Motor neuron (in vitro differentiated cells): ENCODE measurements around the gene NTN1. TPM values are rescaled to one million over a fixed set of nuclear protein-coding genes. Genes with fewer than 3 reads are reported as not detected.
A peak's percentile ranks its signal among the peaks of the same experiment; 100 is the strongest.

Source experiments
- ATAC-seq, 8 experiments: fragments of 200-7000 bp; cut with Tn5 transposase; replicated peaks in 6 of 8; 2 replicates each; pipeline ENCODE4 v1.8.0; 2021; ENCODE audit warnings: mild to moderate bottlenecking in 8 of 8, moderate library complexity in 8 of 8
- H3K27ac ChIP-seq, 2 donors: fragments of 250-450 bp; sonication (Bioruptor Pico); 2 replicates each; pipeline ENCODE4 v1.9.0; 2021; ENCODE audit warnings: antibody characterized with exemption in 2 of 2, mild to moderate bottlenecking in 2 of 2, moderate library complexity in 1 of 2
- H3K4me1 ChIP-seq, 2 donors: fragments of 250-450 bp; sonication (Bioruptor Pico); replicated peaks in 1 of 2; 2 replicates each; pipeline ENCODE4 v1.6.1; 2021; ENCODE audit warnings: antibody characterized with exemption in 2 of 2, mild to moderate bottlenecking in 2 of 2, moderate library complexity in 1 of 2
- H3K4me3 ChIP-seq, 5 donors: fragments of 250-450 bp; sonication (Bioruptor Pico); 2 replicates each; pipeline ENCODE4 v1.9.0; 2021; ENCODE audit warnings: antibody characterized with exemption in 5 of 5, mild to moderate bottlenecking in 5 of 5, moderate library complexity in 4 of 5
- WGBS, 10 experiments: fragments of 450-650 bp; shearing (Covaris generic); methylation state at CpG; one replicate each; pipeline ENCODE4 v1.0.0; 2022; 5-methylcytosine and 5-hydroxymethylcytosine counted together
- in situ Hi-C, 9 experiments: fragments of 400-800 bp; cut with MboI; loops; one replicate each; pipeline ENCODE4 v1.15.0; 2021; ENCODE audit warnings: low sequenced_read_pairs in 9 of 9, low pct_unique_long_range_greater_than_20kb in 2 of 9; ENCODE audit not compliant: unreplicated experiment in 9 of 9
- total RNA-seq, 8 experiments: library from RNA; unstranded; fragments of 300-600 nt; gene quantifications; 2 replicates each; pipeline versions ENCODE4 v1.2.3 to v1.2.4, GENCODE V29; 2022

The NTN1 gene
- total RNA-seq, 8 experiments from 2014 or later: 8.0 to 491 (median 16.4) TPM

DNA sequence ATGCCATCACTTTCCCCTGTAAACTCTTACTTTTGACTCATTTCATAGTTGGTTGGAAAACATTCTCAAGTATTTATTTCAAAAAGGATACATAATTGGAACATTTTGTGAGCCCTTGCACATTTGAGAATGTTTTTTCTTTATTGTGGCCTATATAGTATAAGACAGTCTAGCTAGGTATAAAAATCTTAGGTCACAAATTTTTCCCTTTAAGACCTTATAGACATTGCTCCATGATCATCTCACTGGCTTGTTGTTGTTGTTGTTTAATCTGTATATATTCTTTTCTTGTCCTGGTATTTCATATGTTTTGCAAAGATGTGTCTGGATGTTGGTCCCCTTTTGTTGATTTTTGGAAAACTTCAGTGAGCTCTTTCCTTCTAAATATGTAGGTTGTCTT, 194.2 kb downstream of the NTN1 start:
- Histone ChIP-seq H3K27ac (no peak overlapping the region), H3K4me3 (no peak overlapping the region), H3K4me1 (peaks cover 7 to 13% of the 10 kb centered on the region in 2 donors)
- ATAC-seq: no peak
- in situ Hi-C loops: no loop called here

DNA sequence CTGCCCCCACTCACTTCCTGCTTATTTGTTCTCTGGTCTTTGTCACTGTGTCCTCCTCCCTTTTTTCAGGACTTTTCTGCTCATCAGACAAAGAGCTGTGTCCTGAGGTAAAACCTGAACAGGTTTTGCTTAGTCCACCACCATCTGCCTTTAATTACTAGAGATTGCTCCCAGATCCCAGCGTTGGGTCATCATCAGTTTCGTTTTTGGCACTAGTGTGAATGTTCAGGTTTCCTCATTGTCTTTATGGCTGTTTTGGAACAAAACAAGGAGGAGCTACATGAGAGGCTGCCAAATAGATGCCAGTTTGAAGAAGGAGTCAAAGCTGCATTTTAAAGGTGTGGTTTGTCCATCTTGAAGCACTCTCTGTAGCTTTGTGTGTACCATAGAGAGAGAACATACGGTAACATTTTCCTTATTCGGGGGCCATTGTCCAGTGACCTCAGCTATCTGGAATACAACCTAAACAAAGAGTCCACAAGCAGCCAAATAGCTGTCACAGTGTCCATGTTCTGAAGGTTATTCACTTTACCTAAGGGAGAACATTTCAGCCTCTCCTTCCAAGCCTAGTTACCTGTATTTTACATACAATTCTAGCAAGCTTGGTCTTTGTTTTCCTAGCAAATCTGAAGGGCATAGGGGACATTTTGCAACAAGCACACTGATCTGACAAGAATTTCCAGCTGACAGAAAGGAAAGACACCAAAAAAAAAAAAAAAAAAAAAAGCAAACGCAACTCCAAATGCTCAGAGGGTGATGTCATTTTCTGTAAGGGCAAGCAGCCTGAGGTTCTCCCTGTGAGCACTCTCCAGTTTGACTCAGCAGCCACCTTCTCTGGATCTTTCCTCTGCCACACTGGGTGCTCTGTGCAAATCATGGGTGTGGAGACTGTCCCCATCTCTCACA, 196.1 kb downstream of the NTN1 start:
- ATAC-seq: peak in 2 of 8 experiments; percentile 84 to 87
- H3K27ac ChIP-seq: no peak overlapping the region
- 15 to 78% (median 50%) methylated on average over 1 to 5 of the region's 5 CpGs; no CpG with 5 or more reads in 3 of the 10 experiments for WGBS, 10 experiments
- peaks cover 22 to 23% of the 10 kb centered on the region in 2 donors for H3K4me1 ChIP-seq
- no peak overlapping the region for H3K4me3 ChIP-seq
- in situ Hi-C loops: no loop called here

DNA sequence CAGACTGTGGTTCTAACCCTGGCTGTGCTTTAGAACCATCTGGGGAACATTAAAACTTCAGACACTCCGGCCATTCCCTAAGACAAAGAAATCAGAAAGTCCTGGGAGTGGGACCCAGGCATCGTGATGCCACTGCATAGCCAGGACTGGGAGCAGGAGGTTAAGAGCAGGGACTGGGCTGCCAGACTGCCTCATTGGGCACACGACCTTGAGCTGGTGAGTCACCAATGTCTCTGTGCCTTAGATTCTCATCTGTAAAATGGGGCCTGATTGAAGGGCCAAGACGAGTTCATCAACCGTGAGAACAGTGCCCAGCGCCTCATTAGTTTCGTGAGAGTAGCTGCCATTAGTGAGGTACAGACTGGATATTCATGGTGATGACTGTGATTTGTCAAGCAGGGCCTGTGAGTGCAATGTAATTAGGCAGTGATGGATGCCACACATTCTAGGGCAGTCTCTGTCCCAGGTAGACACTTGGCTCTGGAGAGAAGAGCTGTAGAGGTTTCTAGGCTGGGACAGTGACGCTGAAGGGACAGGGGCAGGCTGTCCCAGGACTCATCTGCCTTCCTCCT, 196.8 kb downstream of the NTN1 start:
- H3K27ac ChIP-seq: no peak overlapping the region
- in situ Hi-C loops: no loop called here
- peak in 2 of 8 experiments; percentile 14 for ATAC-seq
- WGBS, 10 experiments: 50 to 100% (median 80%) methylated on average over 1 to 4 of the region's 8 CpGs; no CpG with 5 or more reads in 5 of the 10 experiments
- H3K4me1 ChIP-seq: peaks cover 22 to 23% of the 10 kb centered on the region in 2 donors
- no peak overlapping the region for H3K4me3 ChIP-seq

DNA sequence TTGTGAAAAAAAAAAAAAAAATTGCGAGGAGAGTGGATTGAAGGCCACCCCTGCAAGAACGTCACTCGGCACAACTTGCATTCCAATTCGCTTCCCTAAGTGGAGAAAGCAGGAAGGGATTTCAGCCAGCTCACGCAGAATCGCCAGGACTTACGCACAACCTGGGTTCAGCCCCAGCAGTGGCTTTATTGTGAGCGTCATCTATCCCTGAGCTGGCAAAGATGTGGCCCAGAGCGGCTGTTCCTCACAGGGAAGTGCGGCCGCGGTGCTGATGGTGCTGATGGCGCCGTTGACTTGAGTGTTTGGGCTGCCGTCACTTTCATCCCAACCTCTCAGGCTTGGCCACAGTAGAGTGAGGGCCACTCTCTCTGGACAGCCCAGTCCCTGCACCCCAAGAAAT, 197.6 kb downstream of the NTN1 start:
- WGBS, 10 experiments: 86 to 100% (median 91%) methylated on average over 1 to 13 of the region's 15 CpGs; no CpG with 5 or more reads in 3 of the 10 experiments
- ATAC-seq: no peak
- in situ Hi-C loops: no loop called here
- no peak overlapping the region for H3K27ac ChIP-seq
- H3K4me1 ChIP-seq: peaks cover 22 to 23% of the 10 kb centered on the region in 2 donors
- no peak overlapping the region for H3K4me3 ChIP-seq

DNA sequence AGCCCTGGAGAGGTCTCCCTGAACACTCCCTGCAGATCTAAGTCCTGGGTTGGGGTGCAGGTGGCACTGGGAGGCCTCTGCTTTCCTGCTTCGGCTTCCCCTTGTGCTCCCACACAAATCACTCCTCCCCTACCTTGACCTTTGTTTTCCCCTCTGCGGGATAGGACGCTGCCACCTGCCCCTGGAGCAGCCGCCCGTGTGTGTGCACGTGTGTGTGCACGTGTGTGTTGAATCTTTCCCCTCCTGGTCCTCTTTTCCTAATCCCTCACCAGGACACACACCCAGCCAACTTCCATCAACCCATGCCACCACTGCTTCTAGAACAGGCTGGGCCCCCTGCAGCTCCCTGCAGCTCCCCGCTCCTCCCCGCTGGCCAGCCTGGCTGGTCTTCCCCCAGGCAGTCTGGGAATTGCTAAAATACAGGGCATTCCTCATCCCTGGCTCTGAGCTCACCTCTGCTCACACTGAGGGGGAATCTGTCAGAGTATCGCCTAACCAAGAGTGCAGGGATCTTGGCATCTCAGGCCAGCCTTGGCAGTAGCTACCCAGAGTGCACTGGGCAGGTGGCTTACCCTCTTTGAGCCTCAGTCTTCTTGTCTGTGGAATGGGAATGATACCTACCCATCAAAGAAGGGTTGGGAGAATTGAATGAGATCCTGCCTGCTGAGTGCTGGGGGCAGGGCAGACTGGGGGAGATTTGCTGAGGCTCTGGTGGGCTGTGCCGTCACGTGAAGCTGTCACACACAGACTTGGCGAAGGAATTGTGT, 198.5 kb downstream of the NTN1 start:
- in situ Hi-C loops: no loop called here
- Histone ChIP-seq H3K27ac (peak overlapping the region; percentile 20 to 83), H3K4me3 (no peak overlapping the region), H3K4me1 (peaks cover 22 to 23% of the 10 kb centered on the region in 2 donors)
- 80 to 100% (median 90%) methylated on average over 1 to 5 of the region's 13 CpGs; no CpG with 5 or more reads in 5 of the 10 experiments for WGBS, 10 experiments
- ATAC-seq: no peak

DNA sequence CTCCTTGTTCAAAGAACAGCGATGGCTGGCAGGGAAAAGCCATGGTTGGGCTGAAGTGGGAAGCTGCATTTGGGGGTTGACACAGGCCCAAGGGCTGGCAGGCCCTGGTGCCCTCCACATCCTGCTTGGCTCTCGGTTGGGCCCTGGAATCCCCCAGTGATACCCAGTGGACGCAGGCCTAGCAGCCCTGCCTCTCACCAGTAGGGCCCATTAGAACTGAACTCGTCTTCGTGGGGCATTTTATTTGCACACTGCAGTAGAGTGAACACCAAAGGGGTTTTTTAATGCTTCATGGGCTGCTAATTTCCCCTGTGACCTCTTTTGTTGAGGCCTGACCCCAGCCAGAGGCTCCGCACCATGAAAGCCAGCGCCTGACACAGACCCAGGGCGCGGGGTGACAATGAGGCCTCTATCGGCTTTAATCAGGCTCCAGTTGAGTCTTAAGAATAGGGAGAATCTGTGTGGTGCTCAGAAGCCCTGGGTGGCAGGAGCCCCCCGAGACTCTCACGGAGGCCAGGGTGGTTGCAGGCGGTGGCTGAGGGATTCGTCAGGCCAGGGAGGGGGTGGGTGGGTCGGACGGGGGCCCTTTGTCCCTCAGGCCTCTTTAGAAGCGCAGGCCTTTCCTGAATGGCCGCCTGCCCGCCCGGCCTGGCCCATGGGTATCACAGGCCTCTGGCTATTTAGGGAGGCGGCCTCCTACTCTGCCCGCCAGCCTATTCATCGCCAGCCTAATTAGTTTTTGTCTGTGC, 199.3 kb downstream of the NTN1 start:
- H3K27ac ChIP-seq: peak overlapping the region; percentile 20 to 83
- in situ Hi-C loops: no loop called here
- H3K4me1 ChIP-seq: peaks cover 27 to 28% of the 10 kb centered on the region in 2 donors
- peak in 5 of 8 experiments; percentile 47 to 70 (median 65) for ATAC-seq
- no peak overlapping the region for H3K4me3 ChIP-seq
- 13 to 79% (median 20%) methylated on average over 1 to 7 of the region's 23 CpGs; no CpG with 5 or more reads in 3 of the 10 experiments for WGBS, 10 experiments

DNA sequence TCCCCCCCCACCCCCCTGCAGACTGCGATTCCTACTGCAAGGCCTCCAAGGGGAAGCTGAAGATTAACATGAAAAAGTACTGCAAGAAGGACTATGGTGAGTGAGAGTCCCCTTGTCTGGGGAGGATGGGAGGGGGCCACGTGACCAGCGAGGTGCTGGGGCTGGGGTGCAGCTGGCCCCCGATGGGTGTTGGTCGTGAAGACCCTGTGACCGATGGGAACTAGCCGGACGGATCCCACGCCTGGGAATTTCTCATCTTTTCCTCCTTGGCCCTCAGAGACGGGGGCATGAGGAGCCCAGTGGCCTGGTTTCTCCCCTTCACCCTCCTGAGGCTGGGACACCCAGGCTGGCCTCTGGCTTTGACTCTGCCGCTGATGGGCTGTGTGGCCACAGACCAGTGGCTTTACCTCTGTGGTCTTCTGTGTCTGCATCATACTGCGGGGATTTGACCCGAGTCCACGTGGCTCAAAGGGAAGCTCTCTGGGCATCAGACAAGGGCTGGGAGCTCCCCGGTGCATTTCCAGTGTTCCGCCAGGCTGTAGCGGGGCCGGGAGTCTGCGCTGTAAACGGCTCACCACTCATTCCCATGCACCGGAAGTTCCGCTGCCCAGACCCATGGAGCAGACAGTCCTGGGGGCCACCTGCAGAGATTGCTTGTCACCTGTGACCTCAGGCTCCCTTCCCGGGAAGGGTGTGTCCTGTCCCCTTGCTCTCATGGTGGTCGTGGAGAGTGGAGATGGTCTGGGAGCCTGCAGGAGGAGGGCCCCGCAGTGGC, 200.0 kb downstream of the NTN1 start:
- Histone ChIP-seq H3K4me3 (no peak overlapping the region), H3K27ac (peak overlapping the region; percentile 20 to 83), H3K4me1 (peaks cover 30 to 31% of the 10 kb centered on the region in 2 donors)
- in situ Hi-C loops: no loop called here
- peak in 5 of 8 experiments; percentile 11 to 57 (median 46) for ATAC-seq
- 20 to 68% methylated on average over 1 to 6 of the region's 25 CpGs; no CpG with 5 or more reads in 8 of the 10 experiments for WGBS, 10 experiments

DNA sequence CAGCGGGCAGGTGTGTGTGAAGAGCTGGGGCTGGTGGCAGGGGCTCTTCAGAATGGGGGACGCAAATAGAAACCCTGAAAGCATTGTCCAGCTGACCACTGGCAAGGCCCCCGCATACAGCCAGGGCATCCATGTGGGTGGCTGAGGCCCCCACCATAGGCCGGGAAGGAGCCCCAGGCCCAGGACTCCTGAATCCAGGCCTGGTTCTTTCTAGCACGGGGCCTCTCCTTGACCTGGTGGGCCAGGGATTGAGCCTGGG, 200.5 kb downstream of the NTN1 start:
- H3K27ac ChIP-seq: peak overlapping the region in 1 of 2 donors; percentile 83
- in situ Hi-C loops: no loop called here
- no peak overlapping the region for H3K4me3 ChIP-seq
- 100% methylated on average over 1 of the region's 5 CpGs; no CpG with 5 or more reads in 9 of the 10 experiments for WGBS, 10 experiments
- no peak for ATAC-seq
- peaks cover 30 to 31% of the 10 kb centered on the region in 2 donors for H3K4me1 ChIP-seq

DNA sequence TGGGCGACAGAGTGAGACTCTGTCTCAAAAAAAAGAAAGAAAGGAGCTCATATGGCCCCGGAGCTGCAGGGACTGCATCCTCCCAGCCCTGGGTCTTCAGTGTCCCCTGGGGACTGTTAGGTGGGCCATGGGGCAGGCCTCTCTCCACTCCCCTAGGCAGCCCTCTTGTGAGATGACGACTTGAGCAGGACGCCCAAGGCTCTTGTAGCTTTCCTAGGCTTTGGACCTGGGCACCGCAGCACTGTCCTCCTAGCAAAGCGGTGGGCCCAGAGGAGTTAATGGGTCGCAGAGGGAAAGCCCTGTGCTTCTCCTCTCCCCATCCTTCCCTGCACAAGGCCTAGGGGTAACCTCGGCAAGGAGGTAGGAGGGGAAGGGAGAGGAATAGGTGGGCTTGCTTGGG, 202.2 kb downstream of the NTN1 start:
- no peak overlapping the region for H3K4me3 ChIP-seq
- peaks cover 28% of the 10 kb centered on the region in 2 donors for H3K4me1 ChIP-seq
- WGBS, 10 experiments: 63 to 100% (median 90%) methylated on average over 1 to 5 of the region's 8 CpGs; no CpG with 5 or more reads in 6 of the 10 experiments
- no peak overlapping the region for H3K27ac ChIP-seq
- in situ Hi-C loops: no loop called here
- no peak for ATAC-seq

DNA sequence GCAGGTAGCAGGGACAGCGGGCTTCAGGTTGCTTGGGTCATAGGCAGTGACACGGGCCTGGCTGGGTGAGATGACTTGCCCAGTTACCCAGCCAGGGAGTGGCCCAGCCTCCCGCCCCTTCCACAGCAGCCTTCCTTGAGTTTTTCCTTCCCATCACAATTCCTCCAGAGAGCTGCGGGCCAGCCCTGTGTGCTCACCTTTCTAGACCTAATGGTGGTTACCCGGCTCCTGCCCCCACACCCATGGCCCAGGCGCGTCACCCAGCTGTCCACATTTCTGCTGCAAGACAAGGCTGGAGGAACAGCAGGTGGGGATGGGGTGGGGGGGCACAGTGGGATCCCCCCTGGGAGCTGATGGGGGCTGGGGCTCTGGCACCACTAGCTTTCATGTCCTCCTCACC, 203.2 kb downstream of the NTN1 start:
- ATAC-seq: no peak
- Histone ChIP-seq H3K4me1 (peaks cover 28% of the 10 kb centered on the region in 2 donors), H3K27ac (no peak overlapping the region), H3K4me3 (no peak overlapping the region)
- WGBS, 10 experiments: 90 to 100% methylated on average over 1 to 2 of the region's 7 CpGs; no CpG with 5 or more reads in 8 of the 10 experiments
- in situ Hi-C loops: no loop called here

DNA sequence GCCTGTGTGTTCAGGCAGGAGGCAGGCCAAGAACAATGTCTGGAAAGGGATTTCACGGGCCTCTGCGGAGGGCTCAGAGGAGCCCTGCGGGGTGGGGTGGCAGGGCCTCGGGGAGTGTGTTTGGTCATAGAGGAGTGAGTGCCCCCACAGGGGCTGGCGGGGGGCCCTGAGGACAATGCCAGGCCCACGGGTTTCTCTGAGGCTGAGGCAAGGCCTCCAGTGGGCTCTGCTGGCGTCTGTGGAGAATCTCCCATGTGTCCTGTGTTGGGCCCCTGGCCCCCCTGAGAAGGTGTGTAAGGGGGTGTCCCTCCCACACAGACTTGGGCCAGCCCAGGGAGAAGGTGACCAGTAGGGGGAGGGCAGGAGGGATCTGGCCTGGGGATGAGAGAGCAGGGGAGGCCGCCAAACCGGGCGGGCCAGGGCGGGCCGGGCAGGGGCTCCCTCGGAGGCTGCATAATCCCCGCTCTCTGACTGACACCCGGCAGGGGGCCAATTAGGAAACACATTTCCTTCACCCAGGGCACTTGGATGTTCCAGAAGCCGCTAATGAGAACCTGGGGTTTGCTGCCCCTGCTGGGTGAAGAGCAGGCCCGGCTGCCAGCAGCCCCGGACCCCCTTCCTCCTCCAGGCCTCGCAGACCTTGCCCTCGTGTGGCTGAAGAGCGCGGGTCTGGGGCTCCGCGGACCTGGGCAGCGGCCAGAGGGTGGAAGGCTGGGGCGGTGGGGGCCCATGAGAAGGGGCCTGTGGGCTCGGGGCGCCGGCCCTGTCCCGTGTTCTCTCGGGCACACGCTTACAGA, 204.2 kb downstream of the NTN1 start:
- H3K27ac ChIP-seq: no peak overlapping the region
- peak in 4 of 8 experiments; percentile 19 to 43 (median 34) for ATAC-seq
- in situ Hi-C loops: loop anchor here in 1 of 9 experiments (25.0 kb wide), 2 partner anchors 112 to 213 kb away; partner anchors contain the start of gene NTN1
- H3K4me1 ChIP-seq: peaks cover 27 to 33% of the 10 kb centered on the region in 2 donors
- 100% methylated on average over 3 of the region's 32 CpGs; no CpG with 5 or more reads in 9 of the 10 experiments for WGBS, 10 experiments
- no peak overlapping the region for H3K4me3 ChIP-seq
